GM21717 (cell line): ENCODE results near the gene KLRC1.
"Not testable (repeated sequence)": the region's sequence is repeated elsewhere in the genome, so short reads cannot be mapped to it uniquely, and the experiment has no call there.

Source experiments
- ATAC-seq: cut with Tn5 transposase; IDR thresholded peaks from one replicate; pipeline ENCODE4 v1.9.1; 2021; ENCODE audit warnings: mild to moderate bottlenecking, moderate library complexity; ENCODE audit not compliant: unreplicated experiment

The KLRC1 gene

GRCh38 chr12:10453156-10453555, at the start of gene KLRC1:
Gene KLRC1, minus strand, starts transcription at chr12:10453377. Its CDS starts 2,221 bp downstream, at chr12:10451156.
- ATAC-seq = no peak

- no peak for ATAC-seq
These were observed 47.9 kb upstream of the KLRC1 start for GRCh38 chr12:10501030-10501429.

- ATAC-seq = no peak
These were observed 44.9 kb upstream of the KLRC1 start for GRCh38 chr12:10498042-10498441.

- no peak for ATAC-seq
These were observed 44.4 kb upstream of the KLRC1 start for GRCh38 chr12:10497602-10498001.

- ATAC-seq = no peak
These were observed 38.6 kb upstream of the KLRC1 start for GRCh38 chr12:10491766-10492165.

- not testable (repeated sequence) for ATAC-seq
These were observed 34.2 kb upstream of the KLRC1 start for GRCh38 chr12:10487328-10487727.

GRCh38 chr12:10481901-10482300, 28.7 kb upstream of the KLRC1 start:
- ATAC-seq = not testable (repeated sequence)

- not testable (repeated sequence) for ATAC-seq
These were observed 19.6 kb upstream of the KLRC1 start for GRCh38 chr12:10472808-10473207.

GRCh38 chr12:10469701-10470100, 16.5 kb upstream of the KLRC1 start:
- ATAC-seq = no peak

- ATAC-seq = no peak
These were observed 13.1 kb upstream of the KLRC1 start for GRCh38 chr12:10466311-10466710.

GRCh38 chr12:10457760-10458159, 4.6 kb upstream of the KLRC1 start:
- no peak for ATAC-seq

GRCh38 chr12:10456856-10457255, 3.7 kb upstream of the KLRC1 start:
- no peak for ATAC-seq

GRCh38 chr12:10455766-10456165, 2.6 kb upstream of the KLRC1 start:
- no peak for ATAC-seq

- no peak for ATAC-seq
These were observed 1.4 kb upstream of the KLRC1 start for GRCh38 chr12:10454531-10454930.

- ATAC-seq = no peak
These were observed 4.9 kb downstream of the KLRC1 start for GRCh38 chr12:10448236-10448635.

GRCh38 chr12:10446052-10446451, 7.1 kb downstream of the KLRC1 start:
- not testable (repeated sequence) for ATAC-seq

GRCh38 chr12:10441144-10441543, 12.0 kb downstream of the KLRC1 start:
- not testable (repeated sequence) for ATAC-seq

GRCh38 chr12:10439608-10440274, 13.4 kb downstream of the KLRC1 start:
- ATAC-seq = not testable (repeated sequence)

GRCh38 chr12:10437601-10438000, 15.6 kb downstream of the KLRC1 start:
- ATAC-seq = not testable (repeated sequence)

- ATAC-seq = not testable (repeated sequence)
These were observed 17.4 kb downstream of the KLRC1 start, which contains the start of gene KLRC2 for GRCh38 chr12:10435816-10436215. Gene KLRC2, minus strand, starts transcription at chr12:10436010. Its CDS starts 24 bp downstream, at chr12:10435986.

- not testable (repeated sequence) for ATAC-seq
These were observed 22.6 kb downstream of the KLRC1 start for GRCh38 chr12:10430623-10431022.

- ATAC-seq = not testable (repeated sequence)
These were observed 27.2 kb downstream of the KLRC1 start for GRCh38 chr12:10425938-10426337.
